GM19099 (cell line): Measurements from ENCODE around the gene PIK3R3.

Experiments
- POLR2A ChIP-seq: IDR thresholded peaks from 3 replicates; pipeline ENCODE4 v1.6.1; 2011; ENCODE audit warnings: low read depth; ENCODE audit not compliant: insufficient read length; ENCODE audit errors: extremely low read depth

PIK3R3 gene

DNA sequence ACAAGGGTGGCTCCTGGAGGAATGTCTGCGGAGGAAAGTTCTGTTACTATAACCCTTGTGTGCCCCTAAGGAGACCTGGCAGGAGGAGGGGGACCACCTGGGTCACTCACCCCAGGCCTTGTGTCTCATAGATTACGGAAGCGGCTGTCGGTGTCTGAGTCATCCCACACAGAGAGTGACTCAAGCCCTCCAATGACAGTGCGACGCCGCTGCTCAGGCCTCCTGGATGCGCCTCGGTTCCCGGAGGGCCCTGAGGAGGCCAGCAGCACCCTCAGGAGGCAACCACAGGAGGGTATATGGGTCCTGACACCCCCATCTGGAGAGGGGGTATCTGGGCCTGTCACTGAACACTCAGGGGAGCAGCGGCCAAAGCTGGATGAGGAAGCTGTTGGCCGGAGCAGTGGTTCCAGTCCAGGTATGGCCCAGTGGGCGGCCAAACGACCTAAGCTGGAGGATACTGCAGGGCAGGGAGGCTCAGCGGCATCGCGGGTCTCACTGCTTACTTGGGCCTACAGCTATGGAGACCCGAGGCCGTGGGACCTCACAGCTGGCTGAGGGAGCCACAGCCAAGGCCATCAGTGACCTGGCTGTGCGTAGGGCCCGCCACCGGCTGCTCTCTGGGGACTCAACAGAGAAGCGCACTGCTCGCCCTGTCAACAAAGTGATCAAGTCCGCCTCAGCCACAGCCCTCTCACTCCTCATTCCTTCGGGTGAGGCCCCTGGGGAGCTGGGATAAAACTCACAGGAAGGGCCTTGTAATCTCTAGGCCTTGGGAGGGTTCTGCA lies 101.4 kb downstream of the PIK3R3 start:
- TF ChIP-seq POLR2A = no peak

GRCh38 chr1:46030074-46030870 lies 102.2 kb downstream of the PIK3R3 start:
- TF ChIP-seq POLR2A = no peak

DNA sequence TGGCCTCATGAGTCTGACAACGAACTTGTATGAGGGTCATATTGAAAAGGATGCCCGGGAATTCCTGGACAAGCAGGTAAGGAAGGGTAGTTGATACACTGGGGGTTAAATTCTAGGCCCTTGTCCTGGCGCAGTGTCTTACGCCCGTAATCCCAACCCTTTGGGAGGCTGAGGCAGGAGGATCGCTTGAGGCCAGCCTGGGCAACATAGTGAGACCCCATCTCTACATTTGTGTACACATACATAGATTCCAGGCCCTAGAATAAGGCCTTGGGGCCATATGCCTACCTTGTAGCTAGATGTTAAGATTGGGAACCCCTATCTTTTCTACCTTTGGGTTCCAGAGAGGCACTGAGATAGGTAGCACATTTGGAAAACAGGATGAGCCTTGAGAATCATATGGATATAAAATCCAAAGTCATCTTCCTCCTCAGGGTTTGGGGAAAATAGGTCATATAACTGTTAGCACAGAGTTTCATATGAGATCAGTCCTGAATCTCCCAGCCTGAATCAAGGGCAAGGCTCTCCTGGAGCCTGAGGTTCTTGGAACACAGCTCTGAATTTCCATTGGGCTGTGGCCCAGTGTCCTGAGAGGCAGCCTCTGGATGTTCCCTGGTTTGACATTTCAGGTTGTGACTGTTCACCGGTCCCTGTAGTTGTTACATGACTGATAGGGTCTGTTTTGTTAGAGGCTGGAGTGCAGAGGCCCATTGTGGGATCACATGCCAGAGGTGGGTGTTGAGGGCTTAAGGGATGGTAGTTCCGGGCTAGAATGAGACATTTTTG lies 104.4 kb downstream of the PIK3R3 start:
- TF ChIP-seq POLR2A = no peak

GRCh38 chr1:46026531-46026930 lies 105.9 kb downstream of the PIK3R3 start:
- TF ChIP-seq POLR2A = no peak

GRCh38 chr1:46021046-46021996 lies 111.1 kb downstream of the PIK3R3 start:
- no peak for TF ChIP-seq POLR2A

DNA sequence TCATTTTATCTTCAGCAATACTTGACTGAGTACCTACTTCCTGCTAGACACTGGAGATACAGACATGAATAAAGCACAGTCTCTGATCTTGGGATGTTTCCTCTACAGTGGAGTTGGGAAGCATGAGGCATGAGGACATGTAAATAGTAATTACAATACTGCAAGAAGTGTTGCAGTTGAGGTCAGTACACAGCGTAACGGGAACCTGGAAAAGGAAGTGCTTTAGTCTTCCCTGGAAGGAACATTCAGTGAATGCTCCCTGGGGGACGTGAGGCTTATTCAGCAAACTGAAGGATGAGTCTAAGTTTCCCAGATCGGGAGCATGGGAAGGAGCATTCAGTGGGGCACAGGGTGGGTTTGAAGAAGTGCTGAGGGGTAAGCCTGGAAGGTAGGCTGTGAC lies 112.4 kb downstream of the PIK3R3 start:
- TF ChIP-seq POLR2A = no peak

GRCh38 chr1:46019348-46019747 lies 113.1 kb downstream of the PIK3R3 start:
- TF ChIP-seq POLR2A = no peak

DNA sequence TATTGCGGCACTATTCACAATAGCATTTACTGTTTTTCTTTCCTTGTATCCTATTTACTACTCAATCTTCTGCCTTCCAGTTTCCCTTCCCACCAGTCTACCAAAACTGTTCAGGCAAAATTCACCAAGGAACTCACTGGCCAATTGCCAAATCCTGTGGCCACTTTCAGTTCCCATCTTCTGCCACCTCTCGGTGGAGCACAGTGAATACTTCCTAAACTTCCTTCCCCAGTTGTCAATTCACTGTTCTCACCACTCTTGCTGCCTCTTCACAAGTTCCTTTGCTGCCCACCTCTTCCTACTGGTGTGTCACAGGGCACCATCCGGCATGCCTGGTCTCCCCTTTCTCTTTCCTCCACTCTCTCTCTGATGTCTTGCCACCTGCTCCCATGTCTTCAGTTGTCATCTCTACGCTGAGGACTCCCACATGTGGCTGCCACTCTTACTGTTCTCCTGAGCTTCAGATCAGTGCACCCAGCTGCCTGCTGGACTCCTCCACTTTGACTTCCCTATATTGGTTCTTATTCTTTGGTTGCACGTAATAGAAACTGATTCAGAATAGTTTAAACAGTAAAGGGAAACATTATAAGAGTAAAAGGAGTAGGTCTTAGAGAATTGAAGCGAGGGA lies 114.4 kb downstream of the PIK3R3 start:
- TF ChIP-seq POLR2A = no peak

DNA sequence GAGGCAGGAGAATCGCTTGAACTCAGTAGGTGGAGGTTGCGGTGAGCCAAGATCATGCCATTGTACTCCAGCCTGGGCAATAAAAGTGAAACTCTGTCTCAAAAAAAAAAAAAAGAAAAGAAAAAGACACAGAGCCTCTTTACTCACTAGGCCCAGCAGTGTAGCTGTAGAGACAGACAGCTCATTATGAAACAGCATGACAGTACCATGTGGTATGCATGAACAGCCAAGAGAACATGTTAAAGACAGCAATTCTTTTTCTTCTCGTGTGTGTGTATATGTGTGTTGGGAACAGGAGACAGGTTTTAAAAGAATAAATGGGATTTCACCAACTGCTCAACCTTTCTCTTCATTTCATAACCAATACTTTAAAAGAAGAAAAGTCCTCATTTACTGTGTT lies 118.8 kb downstream of the PIK3R3 start:
- no peak for TF ChIP-seq POLR2A

GRCh38 chr1:46012236-46012635 lies 120.2 kb downstream of the PIK3R3 start:
- no peak for TF ChIP-seq POLR2A

GRCh38 chr1:46011121-46011695 lies 121.2 kb downstream of the PIK3R3 start:
- no peak for TF ChIP-seq POLR2A

DNA sequence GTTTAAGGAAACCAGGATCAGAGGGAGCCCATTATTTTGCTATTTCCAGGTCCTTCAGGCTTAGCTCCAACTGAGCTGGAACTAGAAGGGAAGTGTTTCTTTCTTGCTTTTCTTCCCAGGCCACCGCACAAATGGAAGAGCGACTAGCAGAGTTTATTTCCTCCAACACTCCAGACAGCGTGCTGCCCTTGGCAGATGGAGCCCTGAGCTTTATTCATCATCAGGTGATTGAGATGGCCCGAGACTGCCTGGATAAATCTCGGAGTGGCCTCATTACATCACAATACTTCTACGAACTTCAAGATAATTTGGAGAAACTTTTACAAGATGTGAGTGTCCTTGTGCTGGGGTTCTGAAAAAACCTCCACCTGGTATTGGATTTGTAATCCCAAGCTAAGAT lies 121.8 kb downstream of the PIK3R3 start:
- no peak for TF ChIP-seq POLR2A

DNA sequence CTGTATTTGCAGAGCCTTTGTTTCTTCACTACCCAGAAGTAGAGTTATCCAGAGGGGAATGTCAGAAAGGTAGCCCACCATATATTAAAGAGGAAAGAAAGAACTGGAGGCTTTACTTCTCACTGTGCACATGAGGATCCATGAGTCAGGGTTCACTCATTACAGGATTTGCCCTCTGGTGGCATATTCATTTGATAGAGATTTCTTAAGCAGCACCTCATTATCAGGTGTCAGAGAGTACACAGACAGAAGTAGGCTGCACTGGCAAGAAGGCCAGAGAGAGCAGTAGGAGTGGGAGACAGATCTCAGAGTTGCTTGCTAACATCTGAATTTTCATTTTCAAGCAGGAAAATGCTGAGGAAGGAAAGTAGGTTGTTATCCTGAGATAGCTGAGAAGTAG lies 123.8 kb downstream of the PIK3R3 start:
- TF ChIP-seq POLR2A = no peak
